ENCODE results near the gene ITCH.
"Not testable (repeated sequence)": the region's sequence is repeated elsewhere in the genome, so short reads cannot be mapped to it uniquely, and the experiment has no call there.

The ITCH gene

DNA sequence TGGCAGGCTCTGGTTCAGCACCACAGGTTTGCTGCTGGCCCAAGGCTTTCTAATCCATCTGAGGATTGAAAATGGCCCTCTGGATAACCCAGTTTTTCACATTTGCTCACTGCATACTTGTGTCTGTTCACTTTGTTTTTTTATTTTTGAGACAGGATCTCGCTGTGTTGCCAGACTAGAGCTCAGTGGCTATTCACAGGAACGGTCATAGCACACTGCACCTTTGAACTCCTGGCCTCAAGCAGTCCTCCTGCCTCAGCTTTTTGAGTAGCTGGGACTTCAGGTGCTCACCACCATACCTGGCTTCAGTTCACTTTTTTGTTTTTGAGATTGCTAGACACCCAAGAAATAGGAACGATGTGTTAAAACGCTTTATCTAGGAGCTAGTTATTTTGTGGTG is 57.9 kb downstream of the ITCH start:
- DNase-seq (ENCODE audit: low spot score) = no peak
- no peak overlapping the region for H2AFZ ChIP-seq (ENCODE audit: low read length)
- H2BK15ac ChIP-seq (ENCODE audit: low read length) = no peak overlapping the region
- H3K36me3 ChIP-seq (replicated peaks in 1 of 2; ENCODE audit: control insufficient read depth in 2 of 2, insufficient read depth in 2 of 2, low read length in 2 of 2) = peaks cover 6 to 99% of the 10 kb centered on the region in 2 donors
- H2BK5ac ChIP-seq (ENCODE audit: low read length) = no peak overlapping the region
- no peak overlapping the region for H3K14ac ChIP-seq (ENCODE audit: low read length)
- H3K27ac ChIP-seq (replicated peaks; ENCODE audit: low read length) = no peak overlapping the region
- no peak overlapping the region for H3K4me3 ChIP-seq (ENCODE audit: low read length in 2 of 2)
- no peak overlapping the region for H2AK5ac ChIP-seq (ENCODE audit: low read depth, low read length)
- no peak overlapping the region for H3K9ac ChIP-seq (ENCODE audit: low read depth, low read length, poor library complexity)
- no peak overlapping the region for H4K8ac ChIP-seq (ENCODE audit: low read depth, low read length)
- peaks cover 1% of the 10 kb centered on the region for H3K79me1 ChIP-seq (ENCODE audit: low read depth, low read length)
- H2BK120ac ChIP-seq (ENCODE audit: low read depth, low read length) = no peak overlapping the region
- WGBS, 2 donors (ENCODE audit: extremely low coverage in 2 of 2, insufficient read length in 2 of 2, insufficient replicate concordance in 1 of 2) = no CpG with 5 or more reads among the region's 4 CpGs
- H3K27me3 ChIP-seq (ENCODE audit: control insufficient read depth in 3 of 3, insufficient read depth in 3 of 3, low read depth in 1 of 3, low read length in 3 of 3) = no peaks in the 10 kb centered on the region
- H3K9me3 ChIP-seq (replicated peaks in 1 of 2; ENCODE audit: control insufficient read depth in 2 of 2, insufficient read depth in 1 of 2, low read depth in 1 of 2, low read length in 2 of 2) = no peaks in the 10 kb centered on the region
- no peak overlapping the region for H4K91ac ChIP-seq (ENCODE audit: low read depth, low read length, poor library complexity)
- no peak overlapping the region for H2BK12ac ChIP-seq (ENCODE audit: low read length)
- H3K18ac ChIP-seq (ENCODE audit: low read length) = no peak overlapping the region
- H3K23ac ChIP-seq (ENCODE audit: low read depth, low read length, poor library complexity) = no peak overlapping the region
- no peak overlapping the region for H3K4me2 ChIP-seq (ENCODE audit: insufficient read depth, low read length, poor library complexity, severe bottlenecking)
- peaks cover 0 to 2% of the 10 kb centered on the region in 2 donors for H3K4me1 ChIP-seq (ENCODE audit: control insufficient read depth in 2 of 2, insufficient read depth in 1 of 2, low read depth in 1 of 2, low read length in 2 of 2)
- no peak overlapping the region for H3K4ac ChIP-seq (ENCODE audit: low read length)

DNA sequence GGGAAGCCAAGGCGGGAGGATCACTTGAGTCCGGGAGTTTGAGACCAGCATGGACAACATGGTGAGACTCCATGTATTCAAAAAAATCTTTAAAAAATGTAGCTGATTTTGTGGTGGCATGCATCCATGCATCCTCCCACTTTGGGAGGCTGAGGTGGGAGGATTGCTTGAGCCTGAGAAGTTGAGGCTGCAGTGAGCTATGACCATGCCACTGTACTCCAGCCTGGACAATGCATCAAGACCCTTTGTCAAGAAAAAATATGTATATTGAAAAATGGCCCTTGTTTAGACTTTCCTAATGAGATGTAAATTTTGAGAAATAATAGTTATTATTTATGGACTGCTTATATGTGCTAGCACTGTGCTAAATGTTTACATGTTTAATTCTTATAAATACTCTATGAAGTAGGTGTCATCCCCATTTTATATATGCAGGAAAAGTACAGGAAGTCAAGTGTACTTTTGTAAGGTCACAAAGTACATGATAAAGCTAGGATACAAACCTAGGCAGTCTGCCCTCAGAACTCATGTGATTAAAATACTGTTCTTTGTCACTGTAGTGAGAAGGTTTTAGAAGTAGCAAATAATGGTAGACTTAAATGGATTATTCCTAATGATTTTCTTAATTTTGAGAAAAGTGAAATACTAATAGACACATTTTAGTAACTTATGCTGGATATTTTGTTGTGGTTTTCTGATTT is 58.8 kb downstream of the ITCH start:
- H3K9me3 ChIP-seq (replicated peaks in 1 of 2; ENCODE audit: control insufficient read depth in 2 of 2, insufficient read depth in 1 of 2, low read depth in 1 of 2, low read length in 2 of 2) = no peaks in the 10 kb centered on the region
- no peak overlapping the region for H2BK5ac ChIP-seq (ENCODE audit: low read length)
- no peak overlapping the region for H3K27ac ChIP-seq (replicated peaks; ENCODE audit: low read length)
- H3K79me1 ChIP-seq (ENCODE audit: low read depth, low read length) = peaks cover 1% of the 10 kb centered on the region
- no peak overlapping the region for H3K18ac ChIP-seq (ENCODE audit: low read length)
- H3K36me3 ChIP-seq (replicated peaks in 1 of 2; ENCODE audit: control insufficient read depth in 2 of 2, insufficient read depth in 2 of 2, low read length in 2 of 2) = peaks cover 6 to 99% of the 10 kb centered on the region in 2 donors
- no peaks in the 10 kb centered on the region for H3K27me3 ChIP-seq (ENCODE audit: control insufficient read depth in 3 of 3, insufficient read depth in 3 of 3, low read depth in 1 of 3, low read length in 3 of 3)
- no peak overlapping the region for H4K8ac ChIP-seq (ENCODE audit: low read depth, low read length)
- H2BK120ac ChIP-seq (ENCODE audit: low read depth, low read length) = no peak overlapping the region
- H3K4me3 ChIP-seq (ENCODE audit: low read length in 2 of 2) = no peak overlapping the region
- no peak overlapping the region for H2BK15ac ChIP-seq (ENCODE audit: low read length)
- H2AK5ac ChIP-seq (ENCODE audit: low read depth, low read length) = no peak overlapping the region
- no peak overlapping the region for H3K23ac ChIP-seq (ENCODE audit: low read depth, low read length, poor library complexity)
- no peak overlapping the region for H3K14ac ChIP-seq (ENCODE audit: low read length)
- DNase-seq (ENCODE audit: low spot score) = no peak
- no peak overlapping the region for H3K9ac ChIP-seq (ENCODE audit: low read depth, low read length, poor library complexity)
- H4K91ac ChIP-seq (ENCODE audit: low read depth, low read length, poor library complexity) = no peak overlapping the region
- peaks cover 0 to 2% of the 10 kb centered on the region in 2 donors for H3K4me1 ChIP-seq (ENCODE audit: control insufficient read depth in 2 of 2, insufficient read depth in 1 of 2, low read depth in 1 of 2, low read length in 2 of 2)
- no CpG with 5 or more reads among the region's 2 CpGs for WGBS, 2 donors (ENCODE audit: extremely low coverage in 2 of 2, insufficient read length in 2 of 2, insufficient replicate concordance in 1 of 2)
- H2AFZ ChIP-seq (ENCODE audit: low read length) = no peak overlapping the region
- H3K4me2 ChIP-seq (ENCODE audit: insufficient read depth, low read length, poor library complexity, severe bottlenecking) = no peak overlapping the region
- H2BK12ac ChIP-seq (ENCODE audit: low read length) = no peak overlapping the region
- no peak overlapping the region for H3K4ac ChIP-seq (ENCODE audit: low read length)

- not testable (repeated sequence) for H3K9me3 ChIP-seq (replicated peaks in 1 of 2; ENCODE audit: control insufficient read depth in 2 of 2, insufficient read depth in 1 of 2, low read depth in 1 of 2, low read length in 2 of 2); H4K8ac ChIP-seq (ENCODE audit: low read depth, low read length); DNase-seq (ENCODE audit: low spot score); H3K79me1 ChIP-seq (ENCODE audit: low read depth, low read length); H3K18ac ChIP-seq (ENCODE audit: low read length); H3K27ac ChIP-seq (replicated peaks; ENCODE audit: low read length); H2BK5ac ChIP-seq (ENCODE audit: low read length); H2BK15ac ChIP-seq (ENCODE audit: low read length); H2BK12ac ChIP-seq (ENCODE audit: low read length); H3K9ac ChIP-seq (ENCODE audit: low read depth, low read length, poor library complexity); H3K4me1 ChIP-seq (ENCODE audit: control insufficient read depth in 2 of 2, insufficient read depth in 1 of 2, low read depth in 1 of 2, low read length in 2 of 2); H4K91ac ChIP-seq (ENCODE audit: low read depth, low read length, poor library complexity); H3K4ac ChIP-seq (ENCODE audit: low read length); H3K4me2 ChIP-seq (ENCODE audit: insufficient read depth, low read length, poor library complexity, severe bottlenecking); H2AK5ac ChIP-seq (ENCODE audit: low read depth, low read length); H3K4me3 ChIP-seq (ENCODE audit: low read length in 2 of 2); H3K23ac ChIP-seq (ENCODE audit: low read depth, low read length, poor library complexity); H2BK120ac ChIP-seq (ENCODE audit: low read depth, low read length); H3K27me3 ChIP-seq (ENCODE audit: control insufficient read depth in 3 of 3, insufficient read depth in 3 of 3, low read depth in 1 of 3, low read length in 3 of 3); H2AFZ ChIP-seq (ENCODE audit: low read length); H3K14ac ChIP-seq (ENCODE audit: low read length)
- peaks cover 6 to 98% of the 10 kb centered on the region in 2 donors for H3K36me3 ChIP-seq (replicated peaks in 1 of 2; ENCODE audit: control insufficient read depth in 2 of 2, insufficient read depth in 2 of 2, low read length in 2 of 2)
- WGBS, 2 donors (ENCODE audit: extremely low coverage in 2 of 2, insufficient read length in 2 of 2, insufficient replicate concordance in 1 of 2) = no CpG with 5 or more reads among the region's 11 CpGs
Observed at GRCh38 chr20:34425032-34425690, 62.1 kb downstream of the ITCH start.

DNA sequence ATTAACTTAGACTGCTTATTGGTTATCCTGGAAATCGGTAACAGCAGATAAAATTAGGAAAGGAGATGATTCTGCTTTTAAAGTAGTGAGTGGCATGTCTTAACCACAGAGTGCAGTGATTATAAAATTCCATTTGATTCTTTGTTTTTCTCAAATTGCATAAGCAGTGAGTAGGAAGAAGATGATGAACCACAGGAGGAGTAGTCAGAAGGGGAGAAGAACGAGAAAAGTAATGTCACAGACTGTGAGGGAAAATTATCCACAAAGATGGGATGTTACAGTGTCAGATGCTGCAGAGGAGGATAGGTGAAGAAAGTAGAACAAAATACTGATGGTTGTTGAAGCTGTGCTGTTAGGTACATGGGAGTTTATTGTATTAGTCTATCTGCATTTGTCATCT is 63.0 kb downstream of the ITCH start:
- Histone ChIP-seq H3K36me3 (replicated peaks in 1 of 2; ENCODE audit: control insufficient read depth in 2 of 2, insufficient read depth in 2 of 2, low read length in 2 of 2) (peaks cover 2 to 98% of the 10 kb centered on the region in 2 donors), H2AK5ac (ENCODE audit: low read depth, low read length) (no peak overlapping the region), H3K14ac (ENCODE audit: low read length) (no peak overlapping the region), H2BK5ac (ENCODE audit: low read length) (no peak overlapping the region), H3K27me3 (ENCODE audit: control insufficient read depth in 3 of 3, insufficient read depth in 3 of 3, low read depth in 1 of 3, low read length in 3 of 3) (no peaks in the 10 kb centered on the region), H3K4me2 (ENCODE audit: insufficient read depth, low read length, poor library complexity, severe bottlenecking) (no peak overlapping the region), H3K9me3 (replicated peaks in 1 of 2; ENCODE audit: control insufficient read depth in 2 of 2, insufficient read depth in 1 of 2, low read depth in 1 of 2, low read length in 2 of 2) (no peaks in the 10 kb centered on the region), H2AFZ (ENCODE audit: low read length) (no peak overlapping the region), H3K23ac (ENCODE audit: low read depth, low read length, poor library complexity) (no peak overlapping the region), H3K27ac (replicated peaks; ENCODE audit: low read length) (no peak overlapping the region), H2BK15ac (ENCODE audit: low read length) (no peak overlapping the region), H3K18ac (ENCODE audit: low read length) (no peak overlapping the region), H3K9ac (ENCODE audit: low read depth, low read length, poor library complexity) (no peak overlapping the region), H2BK12ac (ENCODE audit: low read length) (no peak overlapping the region), H3K4me3 (ENCODE audit: low read length in 2 of 2) (no peak overlapping the region), H3K4me1 (ENCODE audit: control insufficient read depth in 2 of 2, insufficient read depth in 1 of 2, low read depth in 1 of 2, low read length in 2 of 2) (peaks cover 0 to 2% of the 10 kb centered on the region in 2 donors), H4K8ac (ENCODE audit: low read depth, low read length) (no peak overlapping the region), H3K4ac (ENCODE audit: low read length) (no peak overlapping the region), H4K91ac (ENCODE audit: low read depth, low read length, poor library complexity) (no peak overlapping the region), H2BK120ac (ENCODE audit: low read depth, low read length) (no peak overlapping the region), H3K79me1 (ENCODE audit: low read depth, low read length) (no peaks in the 10 kb centered on the region)
- no peak for DNase-seq (ENCODE audit: low spot score)
- WGBS, 2 donors (ENCODE audit: extremely low coverage in 2 of 2, insufficient read length in 2 of 2, insufficient replicate concordance in 1 of 2) = no CpG with 5 or more reads among the region's 2 CpGs
